ENCODE measurements around the gene XYLT2.
"Not testable (repeated sequence)": the region's sequence is repeated elsewhere in the genome, so short reads cannot be mapped to it uniquely, and the experiment has no call there.

XYLT2 gene

DNA sequence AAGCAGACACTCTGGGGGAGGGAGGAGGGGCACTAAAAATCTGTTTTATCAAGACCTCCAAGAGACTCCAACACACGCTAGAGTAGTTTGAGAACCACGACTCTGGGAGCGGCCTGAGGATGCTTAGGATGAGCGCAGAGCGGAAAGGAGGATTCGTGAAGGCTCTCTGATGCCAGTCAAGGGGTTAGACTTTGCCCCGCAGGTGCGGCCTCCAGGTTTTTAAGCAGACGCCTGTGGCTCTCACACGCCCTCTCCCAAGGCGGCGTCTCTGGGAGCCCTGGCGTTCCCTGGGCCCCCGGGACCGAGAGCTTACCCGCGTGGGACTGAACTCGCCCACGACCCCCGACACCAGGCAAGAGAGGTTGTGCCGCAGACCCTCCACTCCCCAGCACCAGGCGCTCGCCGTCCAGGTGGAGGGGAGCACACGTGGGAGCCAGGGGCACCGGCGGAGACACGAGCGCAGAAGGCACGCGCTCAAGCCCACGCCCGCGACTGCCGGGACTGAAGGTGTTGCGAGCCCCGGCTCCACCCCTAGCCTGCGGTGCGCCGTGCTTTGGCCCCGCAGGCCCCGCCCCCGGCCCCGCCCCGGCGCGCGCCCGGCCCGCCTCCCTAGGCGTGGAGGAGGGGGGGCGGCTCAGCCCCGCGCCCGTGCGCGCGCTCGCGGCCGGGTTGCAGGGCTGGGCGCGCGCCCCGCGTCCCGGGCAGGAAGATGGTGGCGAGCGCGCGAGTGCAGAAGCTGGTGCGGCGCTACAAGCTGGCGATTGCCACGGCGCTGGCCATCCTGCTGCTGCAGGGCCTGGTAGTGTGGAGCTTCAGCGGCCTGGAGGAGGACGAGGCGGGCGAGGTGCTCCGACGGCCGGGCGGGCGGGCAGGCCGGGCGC is at the start of gene XYLT2:
TSS of gene XYLT2 (plus strand) at position 695 of the 881 bp plus-strand sequence. CDS start at position 710, 15 bp downstream.
- DNase-seq (ENCODE audit: low read depth): peak; percentile 78

DNA sequence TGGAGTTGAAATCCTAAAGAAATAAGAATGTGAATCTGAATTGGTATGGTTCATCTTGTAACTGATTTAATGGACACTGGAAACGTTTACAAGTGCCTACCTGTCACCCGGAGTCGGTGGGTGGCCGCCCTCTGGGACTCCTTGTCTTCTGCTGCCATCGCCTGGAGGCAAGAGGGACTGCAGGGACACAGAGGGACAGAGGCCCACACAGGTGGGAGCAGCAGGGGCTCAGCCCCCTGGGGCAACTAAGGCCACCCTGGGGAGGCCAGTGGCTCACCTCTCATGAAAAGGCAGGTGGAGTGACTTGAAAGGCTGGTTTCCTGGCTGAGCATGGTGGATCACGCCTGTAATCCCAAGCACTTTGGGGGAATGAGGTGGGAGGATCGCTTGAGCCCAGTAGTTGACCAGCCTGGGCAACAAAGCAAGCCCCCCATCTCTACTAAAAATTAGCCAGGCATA is 48.5 kb upstream of the XYLT2 start:
- DNase-seq (ENCODE audit: low read depth): peak; percentile 62

DNA sequence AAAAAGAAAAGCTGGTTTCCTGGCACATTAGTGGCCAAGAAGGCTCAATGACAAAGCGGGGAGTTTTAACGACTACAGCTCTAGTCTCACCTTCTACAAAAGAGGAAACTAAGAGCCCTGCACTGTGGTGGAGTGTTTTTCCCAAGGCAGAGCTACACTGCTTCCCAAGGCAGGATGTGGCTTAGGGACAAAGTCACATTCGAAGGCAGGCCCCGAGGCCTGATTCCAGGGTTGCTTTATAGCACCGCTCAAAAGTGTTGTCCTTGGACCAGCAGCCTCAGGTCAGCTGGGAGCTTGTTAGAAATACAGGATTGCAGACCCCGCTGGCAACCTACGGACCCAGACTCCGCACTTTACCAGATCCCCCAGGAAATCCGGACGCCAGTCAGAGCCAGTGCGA is 47.9 kb upstream of the XYLT2 start:
- no peak for DNase-seq (ENCODE audit: low read depth)

DNA sequence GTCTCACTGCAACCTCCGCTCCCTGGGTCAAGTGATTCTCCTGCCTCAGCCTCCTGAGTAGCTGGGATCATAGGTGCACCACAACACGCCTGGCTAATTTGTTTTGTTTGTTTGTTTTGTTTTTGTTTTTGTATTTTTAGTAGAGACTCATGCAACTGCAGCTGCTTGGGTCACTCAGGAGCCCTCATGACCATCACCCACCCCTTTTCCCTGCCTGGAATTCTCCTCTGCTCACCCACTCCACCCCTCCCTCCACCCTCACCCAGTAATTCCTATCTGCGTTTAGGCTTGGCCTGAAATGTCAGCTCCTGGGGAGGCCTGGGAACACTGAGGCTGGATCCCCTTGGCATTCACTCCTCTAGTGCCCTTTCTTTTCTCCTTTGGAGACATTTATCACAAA is 46.1 kb upstream of the XYLT2 start:
- DNase-seq (ENCODE audit: low read depth): no peak

DNA sequence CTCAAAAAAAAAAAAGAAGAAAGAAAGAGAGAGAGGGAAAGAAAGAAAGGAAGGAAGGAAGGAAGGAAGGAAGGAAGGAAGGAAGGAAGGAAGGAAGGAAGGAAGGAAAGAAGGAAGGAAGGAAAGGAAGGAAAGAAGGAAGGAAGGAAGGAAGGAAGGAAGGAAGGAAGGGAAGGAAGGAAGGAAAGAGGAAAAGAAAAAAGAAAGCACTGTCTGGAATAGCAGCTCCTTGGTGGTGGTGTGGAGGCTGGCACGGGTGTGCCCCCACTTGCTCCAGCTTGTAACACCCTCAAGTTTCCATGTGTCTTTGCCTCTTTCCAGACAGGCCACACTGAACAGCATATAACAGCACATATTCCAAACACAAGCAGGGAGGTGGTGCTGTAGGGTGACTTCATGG is 45.1 kb upstream of the XYLT2 start:
- not testable (repeated sequence) for DNase-seq (ENCODE audit: low read depth)

DNA sequence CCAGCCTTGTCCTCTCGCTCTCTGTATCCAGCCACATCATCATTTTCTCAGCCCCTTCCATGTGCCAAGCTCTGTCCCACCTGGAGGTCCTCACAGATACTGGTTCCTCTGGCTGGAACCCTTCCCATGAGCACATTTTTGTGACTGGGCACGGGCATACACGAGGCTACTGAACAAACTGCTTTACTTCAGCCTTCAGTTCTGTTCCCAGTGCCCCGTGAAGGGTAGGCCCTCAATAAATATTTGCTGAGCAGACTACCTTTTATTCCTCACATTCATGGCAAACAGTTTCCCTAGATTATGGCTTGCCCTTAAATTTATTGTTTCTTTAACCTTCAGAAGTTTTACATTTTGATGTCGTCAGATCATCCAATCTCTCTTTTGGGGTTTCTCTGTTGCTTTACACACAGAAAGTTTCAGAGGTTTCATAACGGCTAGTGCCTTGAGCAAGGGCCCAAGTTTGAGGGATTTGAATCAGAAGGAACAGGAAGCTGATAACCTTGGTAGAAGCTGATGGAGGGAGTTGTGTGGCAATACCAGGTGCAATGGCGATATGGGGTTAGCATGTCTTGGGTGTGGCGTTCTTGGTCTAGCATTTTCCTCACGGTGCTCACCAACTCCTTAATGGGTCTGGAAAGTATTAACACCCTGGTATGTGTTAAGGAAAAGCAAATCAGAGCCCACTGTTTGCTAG is 43.9 kb upstream of the XYLT2 start:
- no peak for DNase-seq (ENCODE audit: low read depth)

DNA sequence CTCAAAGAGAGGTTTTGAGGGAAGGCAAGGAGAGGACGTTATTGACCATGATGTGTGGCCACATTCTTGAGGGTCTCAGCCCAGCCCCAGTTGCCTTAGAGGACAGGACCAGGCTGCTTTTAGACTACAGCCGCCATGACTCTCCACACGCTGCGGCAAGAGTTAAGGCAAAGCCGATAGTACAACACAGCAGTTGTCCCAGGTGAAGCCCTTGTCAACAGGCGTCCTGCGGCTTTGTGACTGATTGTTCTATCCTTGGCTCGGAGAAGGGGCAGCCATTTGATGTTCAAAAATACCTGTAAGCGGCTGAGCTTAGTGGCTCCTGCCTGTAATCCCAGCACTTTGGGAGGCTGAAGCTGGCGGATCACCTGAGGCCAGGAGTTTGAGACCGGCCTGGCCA is 42.9 kb upstream of the XYLT2 start:
- no peak for DNase-seq (ENCODE audit: low read depth)

DNA sequence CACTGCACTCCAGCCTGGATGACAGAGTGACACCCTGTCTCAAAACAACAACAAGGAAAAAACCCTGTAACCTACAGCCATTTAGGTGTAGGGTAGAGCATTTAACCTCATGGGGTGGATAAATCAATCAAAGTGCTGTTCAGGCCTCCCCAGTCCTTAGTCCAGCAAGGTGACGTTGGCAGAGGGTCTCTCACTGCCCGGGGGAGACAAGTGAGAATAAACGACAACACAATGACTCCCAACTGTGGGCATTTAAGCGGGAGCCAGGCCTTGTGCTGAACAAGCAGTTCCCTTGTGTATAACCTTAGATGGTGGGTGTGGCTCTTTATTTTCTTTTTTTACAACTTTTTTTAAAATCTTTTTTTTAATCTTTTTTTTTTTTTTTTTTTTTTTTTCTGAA is 42.3 kb upstream of the XYLT2 start:
- no peak for DNase-seq (ENCODE audit: low read depth)

DNA sequence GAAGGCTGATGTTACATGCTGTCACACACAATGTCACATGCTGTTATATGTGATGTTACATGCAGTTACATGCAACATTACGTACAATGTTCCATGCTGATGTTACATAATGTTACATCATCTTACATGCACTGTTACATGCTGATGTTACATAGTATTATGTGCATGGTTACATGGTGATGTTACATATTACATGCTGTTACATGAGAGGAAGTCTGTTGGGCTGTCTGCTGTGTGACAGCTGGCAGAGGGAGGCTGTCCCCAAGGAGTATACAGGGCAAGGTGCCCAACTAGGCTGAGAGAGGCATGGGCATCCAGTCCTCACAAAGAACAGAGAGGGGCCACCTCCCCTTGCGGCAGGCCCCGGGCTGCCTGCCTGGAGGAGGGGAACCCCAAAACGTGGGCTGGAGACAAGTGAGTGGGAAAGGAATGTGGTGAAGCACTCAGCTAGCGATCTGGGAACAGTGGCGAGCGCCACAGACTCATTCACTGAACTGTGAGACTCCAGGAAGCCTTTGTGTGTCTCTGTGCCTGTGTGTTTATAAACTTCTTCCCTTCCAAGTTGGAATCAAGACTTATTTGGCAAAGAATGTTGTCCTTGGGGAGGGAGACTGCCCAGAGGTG is 41.0 kb upstream of the XYLT2 start:
- no peak for DNase-seq (ENCODE audit: low read depth)

DNA sequence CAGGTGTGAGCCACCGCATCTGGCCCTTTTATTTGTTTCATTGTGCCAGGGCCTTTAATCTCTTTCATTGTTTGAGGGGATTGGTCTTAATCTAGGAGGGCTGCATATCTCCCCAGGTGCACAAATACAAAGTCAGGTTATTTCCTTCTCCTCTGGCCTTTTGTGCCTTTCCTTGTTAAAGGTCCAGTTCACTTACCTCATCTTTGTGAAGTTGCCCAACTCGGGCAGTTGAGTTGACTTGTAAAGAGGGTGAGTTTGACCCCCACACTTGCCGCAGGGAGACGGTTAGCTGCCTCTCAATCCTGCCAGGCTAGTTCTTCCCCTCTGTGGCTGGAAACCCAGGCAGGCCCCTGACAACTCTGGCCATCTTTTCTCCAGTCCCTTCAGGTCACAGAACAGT is 38.3 kb upstream of the XYLT2 start:
- DNase-seq (ENCODE audit: low read depth): no peak

DNA sequence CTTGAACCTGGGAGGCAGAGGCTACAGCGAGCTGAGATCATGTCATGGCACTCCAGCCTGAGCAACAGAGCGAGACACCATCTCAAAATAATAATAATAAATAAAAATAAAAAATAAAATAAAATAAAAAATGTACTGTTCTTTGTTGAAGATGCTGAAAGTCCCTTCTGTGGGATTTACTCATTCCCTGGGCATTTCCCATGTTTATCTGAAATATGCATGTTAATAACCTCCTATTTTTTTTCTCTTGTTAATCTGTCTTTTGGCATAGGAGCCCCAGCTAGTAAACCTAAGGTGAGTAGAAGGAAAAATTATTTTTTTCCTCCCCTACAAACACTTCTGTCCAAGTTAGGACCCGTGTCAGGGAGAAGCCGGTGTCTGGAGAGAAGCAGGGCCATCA is 37.3 kb upstream of the XYLT2 start:
- DNase-seq (ENCODE audit: low read depth): no peak

DNA sequence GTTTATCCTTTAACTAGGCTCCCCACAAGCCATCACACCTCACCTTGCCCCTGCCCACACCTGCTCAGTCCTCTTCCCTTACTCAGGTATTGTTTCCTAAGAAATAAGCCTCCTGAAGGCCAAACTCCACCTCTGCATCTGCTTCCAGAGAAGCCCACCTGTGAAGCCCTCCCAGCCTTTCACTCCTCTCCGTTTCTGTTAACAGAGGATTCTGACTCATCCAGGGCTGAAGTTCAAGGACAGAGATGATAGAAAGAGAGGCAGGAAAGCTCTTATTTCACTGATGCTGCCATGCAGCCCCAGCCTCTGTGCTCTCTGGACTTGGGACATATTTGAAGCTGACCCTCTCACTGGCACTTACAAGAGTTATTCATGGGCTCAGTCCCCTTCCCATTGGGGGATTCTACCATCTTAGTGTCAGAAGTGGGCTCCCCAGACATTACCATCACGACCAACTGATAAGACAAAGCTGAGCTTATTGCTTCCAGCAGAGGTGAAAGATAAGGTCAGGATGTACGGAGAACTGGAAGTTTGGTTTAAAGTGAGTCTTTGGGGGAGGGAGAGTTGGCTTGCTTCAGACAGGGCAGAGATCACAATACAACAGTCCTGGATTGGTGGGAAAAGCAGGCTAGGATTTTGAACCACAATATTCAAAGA is 35.3 kb upstream of the XYLT2 start:
- DNase-seq (ENCODE audit: low read depth): no peak

DNA sequence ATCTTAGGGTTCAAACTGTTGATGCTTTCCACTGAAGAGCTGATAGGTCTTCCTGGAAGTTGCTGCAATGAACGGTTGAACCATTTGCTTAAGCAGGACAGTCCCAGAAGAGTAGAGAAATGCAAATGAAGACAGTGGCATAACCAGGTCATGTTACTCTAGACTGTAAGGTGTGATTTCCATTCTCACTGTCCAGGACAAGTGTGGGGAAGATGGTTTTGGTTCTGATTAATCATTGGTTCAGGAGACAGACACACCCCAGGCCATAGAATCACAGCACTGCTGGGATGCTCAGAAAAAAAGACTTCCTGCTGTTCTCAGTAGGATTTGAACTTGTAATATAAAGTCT is 34.8 kb upstream of the XYLT2 start:
- no peak for DNase-seq (ENCODE audit: low read depth)

DNA sequence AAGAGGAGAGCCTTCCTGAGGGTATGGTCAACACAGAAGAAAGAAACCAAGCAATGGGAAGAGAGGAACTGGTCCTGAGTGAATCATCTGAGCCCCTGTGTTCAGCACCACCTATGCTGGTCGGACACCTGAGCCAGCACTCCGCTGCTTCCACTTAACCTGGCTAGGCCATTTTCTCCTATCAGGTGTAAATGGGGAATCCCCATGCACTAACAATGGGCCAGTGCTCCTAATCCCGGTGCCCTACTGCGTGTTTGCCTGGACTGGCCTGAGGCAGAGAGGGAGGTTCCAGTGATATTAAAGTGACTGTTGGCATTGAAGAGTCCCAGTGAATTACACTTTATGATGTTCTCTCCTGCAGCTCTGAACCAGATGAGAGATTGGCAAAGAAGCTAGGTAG is 34.4 kb upstream of the XYLT2 start:
- DNase-seq (ENCODE audit: low read depth): no peak

DNA sequence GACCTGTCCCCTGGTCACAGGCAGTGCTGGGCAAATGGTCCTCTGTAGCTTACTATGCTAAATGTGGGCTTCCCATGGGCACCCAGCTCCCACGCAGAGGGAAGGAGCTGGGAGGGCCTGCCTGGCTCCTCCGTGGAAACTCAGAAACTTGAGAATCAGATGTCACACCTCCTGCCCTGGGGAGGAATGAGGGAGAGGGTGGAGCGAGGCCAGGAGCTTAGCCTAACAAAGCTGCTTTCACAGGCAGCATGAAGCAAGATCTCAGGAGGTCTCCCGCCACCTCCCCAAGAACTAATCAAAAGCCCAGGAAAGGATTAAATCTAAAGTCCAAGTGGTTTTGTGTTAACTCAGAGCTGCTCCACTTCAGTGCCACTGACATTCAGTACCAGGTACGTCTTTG is 33.6 kb upstream of the XYLT2 start:
- DNase-seq (ENCODE audit: low read depth): no peak

DNA sequence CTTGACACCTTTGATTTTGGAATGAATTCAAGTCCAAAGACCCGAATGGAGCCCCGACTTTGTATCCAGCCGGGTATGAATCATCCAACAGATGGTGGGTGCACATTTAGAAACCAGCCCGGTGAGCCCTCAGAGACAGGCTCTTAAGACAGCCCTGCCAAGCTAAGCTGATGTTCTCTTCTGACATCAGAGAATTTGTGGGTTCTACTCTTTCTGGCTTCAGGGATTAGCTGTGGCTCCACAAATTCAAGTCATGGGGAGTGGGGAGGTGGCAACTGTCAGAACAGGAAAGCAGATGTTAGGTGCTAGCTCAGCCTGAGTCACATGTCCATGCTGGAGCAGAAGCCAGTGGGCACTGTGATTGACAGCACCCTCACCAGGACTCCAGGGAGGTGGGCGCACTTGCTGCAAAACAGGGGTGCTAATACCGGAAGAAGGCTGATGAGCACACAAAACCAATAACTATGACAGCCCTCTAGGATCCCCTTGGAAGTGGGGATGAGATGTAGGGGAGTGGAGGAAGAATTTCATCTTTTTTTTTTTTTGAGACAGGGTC is 31.4 kb upstream of the XYLT2 start:
- DNase-seq (ENCODE audit: low read depth): no peak

DNA sequence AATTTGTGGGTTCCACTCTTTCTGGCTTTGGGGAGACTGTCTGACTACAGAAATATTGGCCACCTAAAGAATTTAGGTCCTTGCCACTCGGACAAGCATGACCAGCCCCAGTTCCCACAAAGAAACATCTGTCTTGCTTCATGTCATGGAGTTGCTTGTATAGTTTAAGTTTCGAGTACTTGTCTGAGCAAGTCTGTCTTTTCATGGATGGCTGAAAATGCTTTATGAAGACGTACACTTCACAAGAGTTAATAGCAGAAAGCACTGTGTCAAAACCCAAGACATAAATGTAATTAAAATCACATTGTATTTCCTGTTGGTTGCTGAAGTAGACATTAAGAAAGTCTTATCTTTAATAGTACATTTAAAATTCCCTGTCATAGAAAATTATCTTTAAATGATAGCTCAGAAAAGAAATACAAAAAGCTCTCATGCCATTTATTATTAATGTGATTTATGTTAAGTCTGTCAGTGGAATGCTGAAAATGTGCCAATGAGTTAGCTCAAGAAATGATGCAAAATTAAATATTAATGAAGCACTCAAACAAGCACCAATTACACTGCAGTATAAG is 29.8 kb upstream of the XYLT2 start:
- DNase-seq (ENCODE audit: low read depth): no peak

DNA sequence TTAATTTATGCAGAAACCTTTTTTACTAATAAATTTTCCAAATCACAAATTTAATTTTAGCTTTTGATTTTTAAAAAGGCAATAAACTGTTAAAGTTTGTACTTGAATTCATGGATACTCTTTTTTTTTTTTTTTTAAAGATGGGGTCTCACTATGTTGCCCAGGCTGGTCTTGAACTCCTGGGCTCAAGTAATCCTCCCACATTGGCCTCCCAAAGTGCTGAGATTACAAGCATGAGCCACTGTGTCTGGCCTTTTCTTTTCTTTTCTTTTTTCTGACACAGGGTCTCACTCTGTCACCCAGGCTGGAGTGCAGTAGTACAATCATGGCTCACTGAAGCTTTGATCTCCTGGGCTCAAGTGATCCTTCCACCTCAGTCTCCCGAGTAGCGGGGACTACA is 29.3 kb upstream of the XYLT2 start:
- not testable (repeated sequence) for DNase-seq (ENCODE audit: low read depth)

DNA sequence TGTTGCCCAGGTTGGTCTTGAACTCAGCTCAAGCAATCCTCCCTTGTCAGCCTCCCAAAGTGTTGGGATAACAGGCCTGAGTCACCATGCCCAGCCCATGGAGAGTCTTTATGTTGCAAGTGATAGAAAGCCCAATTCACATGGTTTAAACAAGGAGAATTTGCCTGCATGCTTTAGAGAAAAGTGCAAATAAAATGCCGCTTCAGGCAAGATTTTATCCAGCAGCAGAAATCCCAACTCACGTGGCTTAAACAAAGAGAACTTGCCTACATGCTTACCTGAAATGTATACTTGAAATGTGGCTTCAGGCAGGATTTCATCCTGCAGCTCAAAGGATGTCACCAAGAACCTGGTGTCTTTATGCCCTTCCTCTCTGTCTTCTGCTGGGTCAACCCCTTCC is 28.8 kb upstream of the XYLT2 start:
- no peak for DNase-seq (ENCODE audit: low read depth)

DNA sequence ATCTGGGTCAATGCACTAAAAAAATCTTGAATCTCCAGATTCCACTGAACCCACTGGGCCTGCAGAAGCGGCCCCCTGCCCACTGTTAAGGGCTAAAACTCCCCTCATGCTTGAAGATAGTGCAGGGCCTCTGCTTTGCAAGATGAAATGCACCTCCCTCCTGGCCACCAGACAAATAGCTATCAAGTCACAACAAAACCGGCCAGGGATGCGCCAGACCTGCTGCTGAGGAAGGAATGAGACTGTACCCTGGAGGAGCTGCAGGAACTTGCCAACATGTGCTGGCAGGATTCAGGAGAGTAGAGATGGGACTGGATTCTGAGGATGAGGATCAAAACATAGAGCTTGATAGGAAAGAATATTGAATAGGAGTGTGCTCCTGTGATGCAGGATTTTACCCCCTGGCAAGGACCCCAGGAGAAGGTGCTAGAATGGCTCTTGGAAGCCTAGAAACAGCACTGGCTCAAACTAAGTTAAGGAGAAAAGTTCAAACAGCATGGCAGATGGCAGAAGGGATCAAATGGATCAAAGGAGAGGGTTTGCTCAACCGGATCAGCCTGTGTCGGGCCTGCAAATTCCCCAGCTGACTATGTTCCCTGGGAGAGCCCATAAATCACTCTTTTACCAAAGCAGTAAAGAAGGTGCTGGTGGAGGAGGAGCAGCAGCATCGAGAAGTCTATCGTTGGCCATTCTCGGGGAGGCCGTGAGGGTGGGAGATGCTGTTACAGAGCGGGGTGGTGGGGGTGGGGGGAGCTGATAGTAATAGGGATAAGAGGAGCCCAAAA is 27.2 kb upstream of the XYLT2 start:
- DNase-seq (ENCODE audit: low read depth): no peak

All from stimulated activated CD8-positive, alpha-beta memory T cell treated with anti-CD3 and anti-CD28 coated beads, Interleukin-7, amount 100 ng/mL, for 24 hours (primary cell).